C4-2B (cell line): ENCODE measurements around the gene UACA.

Experiments used
- H3K27ac ChIP-seq: fragments of 450-650 bp; 2 replicates; pipeline ENCODE4 v1.5.1; 2017
- ZFX ChIP-seq: fragments of 450-650 bp; IDR thresholded peaks from 2 replicates; pipeline ENCODE4 v1.6.1; 2017
- TF ChIP-seq, protein P1 (sequence below): fragments of 450-650 bp; conservative IDR thresholded peaks from 2 replicates; pipeline ENCODE4 v1.5.1; 2017; ENCODE audit warnings: mild to moderate bottlenecking

The UACA gene

DNA sequence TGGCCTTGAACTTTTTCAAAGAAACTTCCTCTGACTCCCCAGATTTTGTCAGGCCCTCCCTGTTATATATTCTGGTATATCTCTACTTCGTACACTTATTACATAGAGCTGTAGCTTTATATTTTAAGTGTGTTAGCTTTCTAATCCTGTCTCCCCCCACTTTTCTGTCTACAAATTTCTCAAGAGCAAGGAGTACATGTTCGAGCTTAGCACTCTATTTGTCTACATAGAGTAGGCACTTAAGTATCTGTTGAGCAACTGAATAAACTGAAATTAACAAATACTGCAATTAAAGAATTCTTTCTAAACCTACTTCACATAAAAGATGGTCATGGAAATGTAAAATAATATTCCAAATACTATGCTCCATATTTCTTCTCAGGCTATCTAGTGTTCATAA, 39.4 kb downstream of the UACA start:
- H3K27ac ChIP-seq: no peak overlapping the region
- TF ChIP-seq, protein P1, sequence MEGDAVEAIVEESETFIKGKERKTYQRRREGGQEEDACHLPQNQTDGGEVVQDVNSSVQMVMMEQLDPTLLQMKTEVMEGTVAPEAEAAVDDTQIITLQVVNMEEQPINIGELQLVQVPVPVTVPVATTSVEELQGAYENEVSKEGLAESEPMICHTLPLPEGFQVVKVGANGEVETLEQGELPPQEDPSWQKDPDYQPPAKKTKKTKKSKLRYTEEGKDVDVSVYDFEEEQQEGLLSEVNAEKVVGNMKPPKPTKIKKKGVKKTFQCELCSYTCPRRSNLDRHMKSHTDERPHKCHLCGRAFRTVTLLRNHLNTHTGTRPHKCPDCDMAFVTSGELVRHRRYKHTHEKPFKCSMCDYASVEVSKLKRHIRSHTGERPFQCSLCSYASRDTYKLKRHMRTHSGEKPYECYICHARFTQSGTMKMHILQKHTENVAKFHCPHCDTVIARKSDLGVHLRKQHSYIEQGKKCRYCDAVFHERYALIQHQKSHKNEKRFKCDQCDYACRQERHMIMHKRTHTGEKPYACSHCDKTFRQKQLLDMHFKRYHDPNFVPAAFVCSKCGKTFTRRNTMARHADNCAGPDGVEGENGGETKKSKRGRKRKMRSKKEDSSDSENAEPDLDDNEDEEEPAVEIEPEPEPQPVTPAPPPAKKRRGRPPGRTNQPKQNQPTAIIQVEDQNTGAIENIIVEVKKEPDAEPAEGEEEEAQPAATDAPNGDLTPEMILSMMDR: no peak
- no peak for TF ChIP-seq ZFX

DNA sequence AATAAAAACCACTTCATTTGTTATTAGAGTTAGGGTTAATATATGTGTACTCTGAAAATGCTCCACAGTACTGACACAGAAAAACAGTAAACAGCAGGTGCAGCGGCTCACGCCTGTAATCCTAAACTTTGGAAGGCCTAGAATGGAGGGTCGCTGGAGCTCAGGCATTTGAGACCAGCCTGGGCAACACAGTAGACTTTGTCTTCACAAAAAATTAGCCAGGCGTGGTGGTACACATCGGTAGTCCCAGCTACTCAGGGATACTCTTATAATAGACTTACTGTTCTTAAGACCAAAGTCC, 40.3 kb downstream of the UACA start:
- no peak overlapping the region for H3K27ac ChIP-seq
- no peak for TF ChIP-seq ZFX
- TF ChIP-seq, protein P1: no peak

DNA sequence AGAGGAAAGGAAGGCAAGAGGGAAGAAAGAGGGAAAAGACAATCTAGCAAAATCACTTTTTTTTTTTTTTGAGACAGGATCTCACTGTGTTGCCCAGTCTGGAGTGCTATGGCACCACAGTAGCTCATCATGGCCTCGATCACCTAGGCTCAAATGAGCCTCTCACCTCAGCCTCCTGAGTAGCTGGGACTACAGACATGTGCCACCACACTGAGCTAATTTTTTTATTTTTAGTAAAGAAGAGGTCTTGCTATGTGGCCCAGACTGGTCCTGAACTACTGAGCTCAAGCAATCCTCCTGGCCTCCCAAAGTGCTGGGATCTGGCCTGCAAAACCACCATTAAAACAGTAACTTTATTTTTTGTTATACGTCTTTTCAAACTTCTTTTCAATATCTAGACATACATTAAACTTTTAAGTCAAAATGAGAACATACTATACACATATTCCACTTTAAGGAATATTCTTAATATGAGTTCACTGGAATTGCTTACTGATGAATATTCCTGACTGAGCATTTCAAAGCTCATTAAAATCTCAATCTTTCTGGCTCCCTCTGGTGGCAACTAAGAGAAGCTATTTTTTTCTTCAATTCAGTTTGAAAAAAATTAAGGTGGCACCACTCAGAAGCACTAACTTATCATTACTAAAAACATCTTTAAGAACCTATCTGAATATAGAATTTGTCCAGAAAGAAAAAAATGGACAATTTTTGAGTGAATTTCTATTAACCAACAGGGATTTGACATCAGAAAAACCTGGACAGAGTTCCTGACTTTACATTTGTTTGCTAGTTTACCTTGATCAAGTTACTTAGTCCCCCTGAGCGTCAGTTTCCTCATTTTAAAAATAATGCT, 40.9 kb downstream of the UACA start:
- H3K27ac ChIP-seq: no peak overlapping the region
- TF ChIP-seq ZFX: no peak
- TF ChIP-seq, protein P1: peak; percentile 87

DNA sequence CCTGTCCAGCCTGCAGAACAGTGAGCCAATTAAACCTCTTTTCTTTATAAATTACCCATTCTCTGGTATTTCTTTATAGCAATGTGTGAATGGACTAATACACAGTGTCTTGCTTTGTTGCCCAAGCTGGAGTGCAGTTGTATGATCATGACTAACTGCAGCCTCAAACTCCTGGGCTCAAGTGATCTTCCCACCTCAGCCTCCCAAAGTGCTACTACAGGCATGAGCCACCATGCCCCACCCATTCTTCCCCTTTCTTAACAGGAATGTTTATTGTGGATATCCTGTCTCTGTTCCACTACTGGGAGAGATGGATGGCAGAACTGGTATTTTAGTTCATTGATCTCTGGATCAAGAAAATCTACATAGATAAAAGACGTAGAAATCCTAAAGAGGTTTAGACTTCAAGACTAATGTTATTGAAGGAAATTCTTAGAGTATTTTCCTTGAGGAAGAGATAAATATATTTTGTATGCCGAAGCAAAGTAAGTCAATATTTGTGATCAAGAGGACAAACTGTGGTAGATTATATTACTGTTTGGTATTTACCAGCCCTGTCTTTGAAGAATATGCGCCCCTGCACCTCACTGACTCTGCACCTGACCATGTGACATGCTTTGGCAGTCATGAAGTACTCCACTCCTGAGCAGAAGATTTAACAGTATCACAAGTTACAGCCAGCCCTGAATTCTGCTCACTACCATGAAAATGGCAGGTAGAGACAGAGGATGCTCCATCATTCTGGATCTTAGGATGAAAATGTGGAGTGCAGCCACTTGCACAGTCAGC, 42.9 kb downstream of the UACA start:
- TF ChIP-seq, protein P1: no peak
- TF ChIP-seq ZFX: no peak

DNA sequence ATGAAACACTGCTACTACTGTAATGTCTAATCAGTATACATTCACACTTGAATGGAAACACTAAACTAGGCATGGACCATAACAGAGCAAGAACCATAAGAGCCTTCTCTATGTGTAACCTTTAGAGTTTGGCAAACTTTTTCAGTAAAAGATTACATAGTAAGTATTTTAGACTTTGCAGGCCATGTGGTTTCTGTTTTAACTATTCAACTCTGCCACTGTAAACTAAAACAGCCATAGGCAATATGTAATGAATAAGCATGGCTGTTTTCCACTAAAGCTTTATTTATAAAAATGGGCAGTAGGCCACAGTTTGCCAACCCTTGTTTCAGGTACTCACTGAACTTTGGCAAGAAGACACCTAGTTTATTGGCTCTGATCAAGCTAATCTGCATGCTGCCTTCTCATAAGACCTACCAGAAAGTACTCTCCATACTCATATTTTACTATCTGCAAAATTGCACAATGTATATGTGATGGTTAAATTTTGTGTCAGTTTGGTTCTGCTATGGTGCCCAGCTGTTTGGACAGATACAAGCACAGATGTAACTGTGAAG, 46.0 kb downstream of the UACA start:
- peak overlapping the region; percentile 65 for H3K27ac ChIP-seq
- no peak for TF ChIP-seq ZFX
- TF ChIP-seq, protein P1: no peak

More for the DNA sequence above, 42.9 kb downstream of the UACA start:
- no peak overlapping the region for H3K27ac ChIP-seq

DNA sequence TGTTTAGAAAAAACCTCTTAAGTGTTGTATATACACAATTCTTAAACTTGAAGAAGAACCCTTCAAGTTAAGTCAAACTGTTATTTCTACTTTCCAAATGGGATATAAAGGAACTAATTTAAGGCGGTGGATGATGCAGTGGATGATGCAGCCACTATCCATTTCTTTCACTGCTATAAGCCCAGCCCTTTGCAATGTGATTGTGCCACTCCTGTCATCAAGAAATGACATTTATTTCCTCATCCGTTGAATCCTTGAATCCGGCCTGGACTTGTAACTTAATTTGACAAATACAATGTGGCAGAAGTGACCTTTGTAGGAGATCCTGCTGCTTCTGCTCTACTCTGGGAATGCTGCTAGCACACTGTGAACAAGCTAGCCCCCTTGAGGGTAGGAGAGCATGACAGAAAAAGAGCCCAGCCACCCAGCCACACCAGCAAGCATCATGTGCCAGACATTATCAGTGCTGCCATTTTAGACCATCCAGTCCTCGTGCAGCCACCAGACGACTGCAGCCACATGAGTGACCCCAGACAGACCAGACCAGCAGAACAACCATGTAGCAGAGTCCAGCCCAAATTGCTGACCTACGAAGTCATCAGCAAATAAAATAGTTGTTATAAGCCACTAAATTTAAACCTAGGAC, 47.4 kb downstream of the UACA start:
- TF ChIP-seq, protein P1: no peak
- no peak for TF ChIP-seq ZFX
- H3K27ac ChIP-seq: no peak overlapping the region
